Thoracic aorta (tissue), 2 donors: ENCODE measurements around the gene TBX6. TPM values are rescaled to one million over a fixed set of nuclear protein-coding genes. Genes with fewer than 3 reads are reported as not detected.
"Not testable (repeated sequence)": the region's sequence is repeated elsewhere in the genome, so short reads cannot be mapped to it uniquely, and the experiment has no call there.

Experiments used
- ATAC-seq: fragments of 150-250 bp; one replicate; pipeline ENCODE4 v1.8.0; 2017; ENCODE audit warnings: low read depth; ENCODE audit not compliant: insufficient number of reproducible peaks, low FRiP score
- DNase-seq: peaks from one replicate; pipeline ENCODE4 v3.0.0-alpha.2; 2020; ENCODE audit warnings: low spot score
- H3K27ac ChIP-seq, 2 donors: fragments of 200-600 bp; sonication (generic); 1 replicate in 1 of 2; 2 replicates in 1 of 2; pipeline ENCODE4 v1.5.1; 2016; ENCODE audit warnings: mild to moderate bottlenecking in 2 of 2, moderate library complexity in 2 of 2
- H3K27me3 ChIP-seq: fragments of 200-600 bp; sonication (generic); replicated peaks from 2 replicates; pipeline ENCODE4 v1.6.0; 2016; ENCODE audit warnings: mild to moderate bottlenecking; ENCODE audit not compliant: insufficient read depth
- H3K36me3 ChIP-seq: fragments of 200-600 bp; sonication (generic); one replicate; pipeline ENCODE4 v1.5.1; 2016
- H3K4me1 ChIP-seq, 2 donors: fragments of 200-600 bp; sonication (generic); 1 replicate in 1 of 2; 2 replicates in 1 of 2; pipeline versions ENCODE4 v1.5.1 to v1.6.0; 2016; ENCODE audit warnings: low read depth in 2 of 2, mild to moderate bottlenecking in 1 of 2; ENCODE audit not compliant: control insufficient read depth in 1 of 2
- H3K4me3 ChIP-seq: fragments of 200-600 bp; sonication (generic); 2 replicates; pipeline ENCODE4 v1.5.1; 2016; ENCODE audit warnings: mild to moderate bottlenecking
- H3K9me3 ChIP-seq: fragments of 200-600 bp; sonication (generic); 2 replicates; pipeline ENCODE4 v1.5.1; 2016
- CTCF ChIP-seq: fragments of 200-600 bp; sonication (generic); IDR thresholded peaks from one replicate; pipeline ENCODE4 v1.5.1; 2019; ENCODE audit warnings: antibody characterized with exemption
- total RNA-seq, 2 donors: library from RNA; depleted of rRNA; stranded (reverse); fragments of >200 nt; gene quantifications; one replicate each; pipeline versions ENCODE4 v1.1.0 to v1.2.3, GENCODE V29; 2016

The TBX6 gene
- total RNA-seq, 2 donors from 2014 or later: 0.56 TPM; not detected in 1

GRCh38 chr16:30116291-30117207 is 24.8 kb upstream of the TBX6 start:
- ATAC-seq (no peak), DNase-seq (no peak)
- Histone ChIP-seq H3K4me3 (no peak overlapping the region), H3K36me3 (peaks cover 51% of the 10 kb centered on the region), H3K4me1 (peaks cover 0 to 8% of the 10 kb centered on the region in 2 donors), H3K9me3 (no peaks in the 10 kb centered on the region), H3K27me3 (no peaks in the 10 kb centered on the region), H3K27ac (no peak overlapping the region)
- TF ChIP-seq CTCF: no peak

- H3K9me3 ChIP-seq: no peaks in the 10 kb centered on the region
- no peak for DNase-seq
- H3K27ac ChIP-seq: no peak overlapping the region
- no peak overlapping the region for H3K4me3 ChIP-seq
- no peaks in the 10 kb centered on the region for H3K4me1 ChIP-seq
- TF ChIP-seq CTCF: no peak
- H3K36me3 ChIP-seq: peaks cover 63% of the 10 kb centered on the region
- no peak for ATAC-seq
- no peaks in the 10 kb centered on the region for H3K27me3 ChIP-seq
Measured at GRCh38 chr16:30115238-30115637, 23.5 kb upstream of the TBX6 start.

- peaks cover 62% of the 10 kb centered on the region for H3K36me3 ChIP-seq
- not testable (repeated sequence) for H3K4me1 ChIP-seq, DNase-seq, ATAC-seq, H3K9me3 ChIP-seq, H3K27ac ChIP-seq, H3K27me3 ChIP-seq, H3K4me3 ChIP-seq
Measured at GRCh38 chr16:30114833-30115232, 23.1 kb upstream of the TBX6 start.

- H3K36me3 ChIP-seq: peaks cover 60% of the 10 kb centered on the region
- no peaks in the 10 kb centered on the region for H3K9me3 ChIP-seq
- H3K4me1 ChIP-seq: no peaks in the 10 kb centered on the region
- H3K27me3 ChIP-seq: no peaks in the 10 kb centered on the region
- no peak overlapping the region for H3K27ac ChIP-seq
- ATAC-seq (no peak), DNase-seq (no peak)
- TF ChIP-seq CTCF: no peak
- no peak overlapping the region for H3K4me3 ChIP-seq
Measured at GRCh38 chr16:30114411-30114810, 22.7 kb upstream of the TBX6 start.

GRCh38 chr16:30113711-30114333 is 22.1 kb upstream of the TBX6 start:
- Histone ChIP-seq H3K4me1 (no peaks in the 10 kb centered on the region), H3K9me3 (no peaks in the 10 kb centered on the region), H3K27ac (no peak overlapping the region), H3K36me3 (peaks cover 58% of the 10 kb centered on the region), H3K4me3 (no peak overlapping the region), H3K27me3 (no peaks in the 10 kb centered on the region)
- ATAC-seq: no peak
- TF ChIP-seq CTCF: no peak
- no peak for DNase-seq
